Kidney epithelial cell (primary cell): ENCODE data around the gene ST6GALNAC3. TPM values are rescaled to one million over a fixed set of nuclear protein-coding genes. Genes with fewer than 3 reads are reported as not detected.

Experiments used
- DNase-seq: peaks from one replicate; pipeline ENCODE4 v3.0.0-alpha.2; 2010; ENCODE audit warnings: low read depth
- H3K27me3 ChIP-seq: 2 replicates; pipeline ENCODE4 v1.6.0; 2011; ENCODE audit warnings: low read length; ENCODE audit not compliant: control insufficient read depth, insufficient read depth
- H3K36me3 ChIP-seq: 2 replicates; pipeline ENCODE4 v1.5.1; 2011; ENCODE audit warnings: low read length; ENCODE audit not compliant: control insufficient read depth, insufficient read depth
- H3K4me3 ChIP-seq: 2 replicates; pipeline ENCODE4 v1.5.1; 2011; ENCODE audit warnings: low read depth, mild to moderate bottlenecking, control low read depth, low read length
- CTCF ChIP-seq: IDR thresholded peaks from 2 replicates; pipeline ENCODE4 v1.5.1; 2011; ENCODE audit warnings: mild to moderate bottlenecking, moderate library complexity, low read length, control low read depth, inconsistent platforms; ENCODE audit not compliant: insufficient read depth, poor library complexity, severe bottlenecking
- total RNA-seq: library from RNA; depleted of rRNA; stranded (reverse); fragments of >200 nt; gene quantifications from 2 replicates; pipeline ENCODE4 v1.2.3, GENCODE V29; 2015

ST6GALNAC3 gene
- total RNA-seq, 1 donor from 2014 or later = 4.1 TPM

GRCh38 chr1:76352741-76353435 is 278.3 kb downstream of the ST6GALNAC3 start:
- H3K4me3 ChIP-seq = no peak overlapping the region
- no peaks in the 10 kb centered on the region for H3K36me3 ChIP-seq
- DNase-seq = no peak
- H3K27me3 ChIP-seq = no peaks in the 10 kb centered on the region
- TF ChIP-seq CTCF = no peak

- TF ChIP-seq CTCF = no peak
- DNase-seq = no peak
These were observed 279.7 kb downstream of the ST6GALNAC3 start for GRCh38 chr1:76354236-76354635.

GRCh38 chr1:76366726-76367125 is 292.2 kb downstream of the ST6GALNAC3 start:
- DNase-seq = no peak
- no peaks in the 10 kb centered on the region for H3K36me3 ChIP-seq
- H3K27me3 ChIP-seq = no peaks in the 10 kb centered on the region
- TF ChIP-seq CTCF = no peak
- no peak overlapping the region for H3K4me3 ChIP-seq

More at GRCh38 chr1:76354236-76354635, 279.7 kb downstream of the ST6GALNAC3 start:
- Histone ChIP-seq H3K4me3 (no peak overlapping the region), H3K36me3 (no peaks in the 10 kb centered on the region), H3K27me3 (no peaks in the 10 kb centered on the region)

GRCh38 chr1:76371941-76372340 is 297.4 kb downstream of the ST6GALNAC3 start:
- no peak for TF ChIP-seq CTCF
- H3K36me3 ChIP-seq = no peaks in the 10 kb centered on the region
- H3K4me3 ChIP-seq = no peak overlapping the region
- no peaks in the 10 kb centered on the region for H3K27me3 ChIP-seq
- no peak for DNase-seq

GRCh38 chr1:76374086-76374485 is 299.5 kb downstream of the ST6GALNAC3 start:
- no peak for DNase-seq
- no peaks in the 10 kb centered on the region for H3K36me3 ChIP-seq
- TF ChIP-seq CTCF = no peak
- no peaks in the 10 kb centered on the region for H3K27me3 ChIP-seq
- H3K4me3 ChIP-seq = no peak overlapping the region

- no peak for DNase-seq
- no peaks in the 10 kb centered on the region for H3K36me3 ChIP-seq
- no peaks in the 10 kb centered on the region for H3K27me3 ChIP-seq
- TF ChIP-seq CTCF = no peak
- H3K4me3 ChIP-seq = no peak overlapping the region
These were observed 302.7 kb downstream of the ST6GALNAC3 start for GRCh38 chr1:76377247-76377646.
